Retinal pigment epithelial cell (primary cell): ENCODE measurements around the gene CDNF.

ENCODE experiments used
- DNase-seq: peaks from one replicate; pipeline ENCODE4 v3.0.0-alpha.2; 2010; ENCODE audit warnings: low read depth
- H3K4me3 ChIP-seq: 2 replicates; pipeline ENCODE4 v1.5.1; 2011; ENCODE audit warnings: mild to moderate bottlenecking, low read length, control low read depth, moderate library complexity
- CTCF ChIP-seq: conservative IDR thresholded peaks from 2 replicates; pipeline ENCODE4 v1.5.1; 2011; ENCODE audit warnings: low read depth, low read length, control low read depth, inconsistent platforms

The CDNF gene

GRCh38 chr10:14810969-14811953, 26.6 kb downstream of the CDNF start:
- H3K4me3 ChIP-seq: no peak overlapping the region
- TF ChIP-seq CTCF: peak; percentile 2
- DNase-seq: no peak

GRCh38 chr10:14806318-14806717, 31.5 kb downstream of the CDNF start:
- no peak overlapping the region for H3K4me3 ChIP-seq
- no peak for DNase-seq
- no peak for TF ChIP-seq CTCF

GRCh38 chr10:14803827-14804226, 34.0 kb downstream of the CDNF start:
- no peak overlapping the region for H3K4me3 ChIP-seq
- no peak for TF ChIP-seq CTCF
- no peak for DNase-seq

GRCh38 chr10:14801723-14802122, 36.1 kb downstream of the CDNF start:
- no peak for DNase-seq
- H3K4me3 ChIP-seq: no peak overlapping the region
- no peak for TF ChIP-seq CTCF

- no peak overlapping the region for H3K4me3 ChIP-seq
- no peak for TF ChIP-seq CTCF
- no peak for DNase-seq
Observed at GRCh38 chr10:14800397-14800796, 37.4 kb downstream of the CDNF start.

GRCh38 chr10:14798636-14799035, 39.2 kb downstream of the CDNF start:
- H3K4me3 ChIP-seq: no peak overlapping the region
- no peak for TF ChIP-seq CTCF
- DNase-seq: no peak

GRCh38 chr10:14787938-14788337, 49.9 kb downstream of the CDNF start:
- DNase-seq: no peak
- TF ChIP-seq CTCF: no peak
- no peak overlapping the region for H3K4me3 ChIP-seq
